B cell (primary cell): Measurements from ENCODE around the gene THYN1.

Experiments used
- EZH2 ChIP-seq: IDR thresholded peaks from 2 replicates; pipeline ENCODE4 v1.6.1; 2012; ENCODE audit warnings: borderline replicate concordance, low read depth, mild to moderate bottlenecking, moderate library complexity, low read length; ENCODE audit not compliant: insufficient read depth, poor library complexity, severe bottlenecking
- TF ChIP-seq, protein P1 (sequence below): fragments of 200-600 bp; IDR thresholded peaks from one replicate; pipeline ENCODE4 v1.8.0; 2022; ENCODE audit warnings: antibody characterized with exemption, mild to moderate bottlenecking

DNA sequence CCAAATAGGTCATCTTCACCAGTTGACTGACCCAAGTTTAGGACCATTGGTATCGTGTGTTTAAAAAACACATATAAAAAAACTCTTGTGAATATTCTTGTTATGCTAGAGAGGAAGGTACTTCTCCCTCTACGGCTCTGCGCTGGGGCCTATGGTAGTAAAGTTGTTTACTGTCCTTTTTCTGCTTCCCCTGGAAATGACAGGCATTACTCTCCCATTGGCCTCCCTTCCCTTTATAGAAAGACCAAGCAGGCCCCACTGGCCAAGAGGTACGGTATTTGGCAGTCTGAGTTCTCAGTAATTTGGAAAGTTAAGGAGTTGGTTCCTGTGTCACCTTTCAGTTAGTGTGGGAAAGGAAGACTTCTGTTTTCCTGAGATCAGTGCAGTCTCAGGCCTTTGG is 6.5 kb downstream of the THYN1 start:
- TF ChIP-seq, protein P1, sequence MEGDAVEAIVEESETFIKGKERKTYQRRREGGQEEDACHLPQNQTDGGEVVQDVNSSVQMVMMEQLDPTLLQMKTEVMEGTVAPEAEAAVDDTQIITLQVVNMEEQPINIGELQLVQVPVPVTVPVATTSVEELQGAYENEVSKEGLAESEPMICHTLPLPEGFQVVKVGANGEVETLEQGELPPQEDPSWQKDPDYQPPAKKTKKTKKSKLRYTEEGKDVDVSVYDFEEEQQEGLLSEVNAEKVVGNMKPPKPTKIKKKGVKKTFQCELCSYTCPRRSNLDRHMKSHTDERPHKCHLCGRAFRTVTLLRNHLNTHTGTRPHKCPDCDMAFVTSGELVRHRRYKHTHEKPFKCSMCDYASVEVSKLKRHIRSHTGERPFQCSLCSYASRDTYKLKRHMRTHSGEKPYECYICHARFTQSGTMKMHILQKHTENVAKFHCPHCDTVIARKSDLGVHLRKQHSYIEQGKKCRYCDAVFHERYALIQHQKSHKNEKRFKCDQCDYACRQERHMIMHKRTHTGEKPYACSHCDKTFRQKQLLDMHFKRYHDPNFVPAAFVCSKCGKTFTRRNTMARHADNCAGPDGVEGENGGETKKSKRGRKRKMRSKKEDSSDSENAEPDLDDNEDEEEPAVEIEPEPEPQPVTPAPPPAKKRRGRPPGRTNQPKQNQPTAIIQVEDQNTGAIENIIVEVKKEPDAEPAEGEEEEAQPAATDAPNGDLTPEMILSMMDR, result no peak
- no peak for TF ChIP-seq EZH2
